ENCODE measurements around the gene PSMD6.

- TF ChIP-seq CTCF (conservative IDR thresholded peaks at IDR 0.05; ENCODE audit: low read length) (no peak), EZH2phosphoT487 (IDR thresholded peaks at IDR 0.05; ENCODE audit: borderline replicate concordance) (no peak)
Measured at GRCh38 chr3:63974451-63974850, 48.8 kb downstream of the PSMD6 start.
